Activated CD4-positive, alpha-beta memory T cell treated with anti-CD3 and anti-CD28 coated beads, Interleukin-2, amount 10 ng/mL, durations not matched to agents 7 days and 5 days (primary cell): ENCODE data around the gene WDR81. TPM values are rescaled to one million over a fixed set of nuclear protein-coding genes. Genes with fewer than 3 reads are reported as not detected.
"Not testable (repeated sequence)": the region's sequence is repeated elsewhere in the genome, so short reads cannot be mapped to it uniquely, and the experiment has no call there.

Experiments
- CTCF ChIA-PET: fragments of 350-600 bp; sonication (Branson Sonifier 250); formaldehyde crosslinking; loops from one replicate; lab custom pipeline; 2021; ENCODE audit warnings: antibody characterized with exemption, inconsistent platforms; lab: Charles Lee
- POLR2A ChIA-PET: fragments of 350-600 bp; sonication (Branson Sonifier 250); formaldehyde crosslinking; loops from one replicate; lab custom pipeline; 2021; ENCODE audit warnings: antibody characterized with exemption; lab: Charles Lee
- DNase-seq: peaks from one replicate; pipeline ENCODE4 v3.0.0-alpha.2; 2020
- H3K27ac Mint-ChIP-seq: one replicate; pipeline ENCODE4 v1.8.0; 2021; ENCODE audit warnings: mild to moderate bottlenecking, mixed read lengths
- H3K27me3 Mint-ChIP-seq: one replicate; pipeline ENCODE4 v1.8.0; 2021; ENCODE audit warnings: mixed read lengths
- H3K36me3 Mint-ChIP-seq: one replicate; pipeline ENCODE4 v1.8.0; 2021; ENCODE audit warnings: low read depth, mixed read lengths
- H3K4me1 Mint-ChIP-seq: one replicate; pipeline ENCODE4 v1.8.0; 2021; ENCODE audit warnings: mixed read lengths
- H3K4me3 Mint-ChIP-seq: one replicate; pipeline ENCODE4 v1.8.0; 2021; ENCODE audit warnings: mild to moderate bottlenecking, mixed read lengths
- H3K9me3 Mint-ChIP-seq: one replicate; pipeline ENCODE4 v1.8.0; 2021; ENCODE audit warnings: mixed read lengths
- total RNA-seq, 2 experiments: library from RNA; stranded (reverse); gene quantifications; one replicate each; pipeline ENCODE4 v1.2.3, GENCODE V29; 2021

WDR81 gene
- total RNA-seq, 2 experiments from 2014 or later = 33.3 to 35.1 TPM

DNA sequence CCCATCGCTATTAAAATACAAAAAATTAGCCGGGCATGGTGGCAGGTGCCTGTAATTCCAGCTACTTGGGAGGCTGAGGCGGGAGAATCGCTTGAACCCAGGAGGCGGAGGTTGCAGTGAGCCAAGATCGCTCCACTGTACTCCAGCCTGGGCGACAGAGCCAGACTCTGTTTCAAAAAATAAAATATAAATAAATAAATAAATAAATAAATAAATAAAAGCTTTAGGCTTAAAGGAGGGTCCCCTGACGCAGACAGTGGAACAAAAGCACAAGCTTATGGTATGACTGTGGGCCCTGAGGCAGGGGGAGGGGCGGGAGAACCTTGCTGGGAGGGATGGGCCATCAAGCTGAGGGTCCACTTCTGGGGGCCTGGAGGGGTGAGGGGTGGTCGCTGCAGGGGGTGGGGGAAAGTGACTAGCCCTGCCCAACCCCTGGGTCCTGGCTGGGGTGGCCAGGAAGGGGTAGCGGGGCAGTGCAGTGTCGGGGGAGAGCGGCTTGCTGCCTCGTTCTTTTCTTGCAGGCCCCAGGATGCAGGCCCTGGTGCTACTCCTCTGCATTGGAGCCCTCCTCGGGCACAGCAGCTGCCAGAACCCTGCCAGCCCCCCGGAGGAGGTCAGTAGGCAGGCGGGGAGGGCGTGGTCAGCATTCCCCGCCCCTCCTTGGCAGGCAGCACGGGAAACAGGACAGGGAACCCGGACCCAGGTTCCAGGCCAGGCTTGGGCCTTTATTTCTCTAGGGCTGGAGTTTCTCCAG lies 42.1 kb downstream of the WDR81 start:
- Mint-ChIP-seq H3K9me3 (no peaks in the 10 kb centered on the region), H3K4me1 (peaks cover 35% of the 10 kb centered on the region), H3K27ac (no peak overlapping the region), H3K4me3 (no peak overlapping the region), H3K27me3 (no peaks in the 10 kb centered on the region), H3K36me3 (peaks cover 2% of the 10 kb centered on the region)
- DNase-seq = no peak
- CTCF ChIA-PET = interaction anchor here (0.6 to 5.8 kb wide), 2 partner anchors 26 to 45 kb away, joined by 3 to 44 read pairs; no protein-coding TSS in a partner anchor
- POLR2A ChIA-PET = interaction anchor here (0.9 to 3.1 kb wide), 4 partner anchors 10 to 50 kb away, joined by 4 to 35 read pairs (median 8); partner anchors contain the start of gene WDR81

DNA sequence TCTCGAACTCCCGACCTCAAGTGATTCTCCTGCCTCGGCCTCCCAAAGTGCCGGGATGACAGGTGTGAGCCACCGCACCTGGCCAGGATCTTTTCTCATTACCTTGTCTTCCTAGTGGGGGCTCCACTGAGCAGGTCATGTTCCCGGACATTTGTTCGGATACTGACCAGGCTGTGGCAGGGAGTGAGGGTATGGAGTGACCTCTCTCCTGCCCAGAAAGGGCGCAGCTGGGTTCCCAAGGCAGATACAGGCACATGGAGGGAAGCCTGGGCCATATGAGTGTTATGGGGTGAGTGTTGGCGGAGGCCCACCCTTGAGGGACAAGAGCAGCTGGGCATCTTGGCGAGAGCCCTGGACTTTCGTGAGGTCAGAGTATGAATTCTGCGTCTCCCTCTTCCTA lies 42.9 kb downstream of the WDR81 start:
- Mint-ChIP-seq H3K9me3 (no peaks in the 10 kb centered on the region), H3K27ac (no peak overlapping the region), H3K36me3 (peaks cover 2% of the 10 kb centered on the region), H3K4me3 (no peak overlapping the region), H3K27me3 (no peaks in the 10 kb centered on the region), H3K4me1 (peaks cover 27% of the 10 kb centered on the region)
- ChIA-PET POLR2A (interaction anchor here (1.6 kb wide), 1 partner anchor 9 kb away, joined by 4 read pairs; no protein-coding TSS in a partner anchor), CTCF (no interaction called here)
- no peak for DNase-seq

DNA sequence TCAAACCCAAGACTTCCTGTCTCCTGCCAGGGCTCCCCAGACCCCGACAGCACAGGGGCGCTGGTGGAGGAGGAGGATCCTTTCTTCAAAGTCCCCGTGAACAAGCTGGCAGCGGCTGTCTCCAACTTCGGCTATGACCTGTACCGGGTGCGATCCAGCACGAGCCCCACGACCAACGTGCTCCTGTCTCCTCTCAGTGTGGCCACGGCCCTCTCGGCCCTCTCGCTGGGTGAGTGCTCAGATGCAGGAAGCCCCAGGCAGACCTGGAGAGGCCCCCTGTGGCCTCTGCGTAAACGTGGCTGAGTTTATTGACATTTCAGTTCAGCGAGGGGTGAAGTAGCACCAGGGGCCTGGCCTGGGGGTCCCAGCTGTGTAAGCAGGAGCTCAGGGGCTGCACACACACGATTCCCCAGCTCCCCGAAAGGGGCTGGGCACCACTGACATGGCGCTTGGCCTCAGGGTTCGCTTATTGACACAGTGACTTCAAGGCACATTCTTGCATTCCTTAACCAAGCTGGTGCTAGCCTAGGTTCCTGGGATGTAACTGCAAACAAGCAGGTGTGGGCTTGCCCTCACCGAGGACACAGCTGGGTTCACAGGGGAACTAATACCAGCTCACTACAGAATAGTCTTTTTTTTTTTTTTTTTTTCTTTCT lies 45.4 kb downstream of the WDR81 start:
- no peaks in the 10 kb centered on the region for H3K36me3 Mint-ChIP-seq
- no peaks in the 10 kb centered on the region for H3K27me3 Mint-ChIP-seq
- ChIA-PET POLR2A (interaction anchor here (1.1 to 1.7 kb wide), 2 partner anchors 30 to 53 kb away, joined by 5 to 8 read pairs; no protein-coding TSS in a partner anchor), CTCF (interaction anchor here (0.8 to 1.3 kb wide), 5 partner anchors 14 to 100 kb away, joined by 3 to 5 read pairs (median 3); no protein-coding TSS in a partner anchor)
- H3K4me1 Mint-ChIP-seq = peaks cover 10% of the 10 kb centered on the region
- H3K27ac Mint-ChIP-seq = no peak overlapping the region
- H3K4me3 Mint-ChIP-seq = no peak overlapping the region
- DNase-seq = no peak
- H3K9me3 Mint-ChIP-seq = no peaks in the 10 kb centered on the region

GRCh38 chr17:1773000-1773695 lies 48.6 kb downstream of the WDR81 start:
- H3K9me3 Mint-ChIP-seq, H3K4me1 Mint-ChIP-seq, DNase-seq, H3K27ac Mint-ChIP-seq, H3K36me3 Mint-ChIP-seq, H3K4me3 Mint-ChIP-seq, H3K27me3 Mint-ChIP-seq: not testable (repeated sequence)
- ChIA-PET CTCF (interaction anchor here (1.0 to 1.7 kb wide), 3 partner anchors 9 to 52 kb away, joined by 3 to 5 read pairs (median 3); no protein-coding TSS in a partner anchor), POLR2A (interaction anchor here (0.6 to 2.3 kb wide), 5 partner anchors 9 to 60 kb away, joined by 3 to 6 read pairs (median 4); partner anchors contain the start of gene SERPINF1)

DNA sequence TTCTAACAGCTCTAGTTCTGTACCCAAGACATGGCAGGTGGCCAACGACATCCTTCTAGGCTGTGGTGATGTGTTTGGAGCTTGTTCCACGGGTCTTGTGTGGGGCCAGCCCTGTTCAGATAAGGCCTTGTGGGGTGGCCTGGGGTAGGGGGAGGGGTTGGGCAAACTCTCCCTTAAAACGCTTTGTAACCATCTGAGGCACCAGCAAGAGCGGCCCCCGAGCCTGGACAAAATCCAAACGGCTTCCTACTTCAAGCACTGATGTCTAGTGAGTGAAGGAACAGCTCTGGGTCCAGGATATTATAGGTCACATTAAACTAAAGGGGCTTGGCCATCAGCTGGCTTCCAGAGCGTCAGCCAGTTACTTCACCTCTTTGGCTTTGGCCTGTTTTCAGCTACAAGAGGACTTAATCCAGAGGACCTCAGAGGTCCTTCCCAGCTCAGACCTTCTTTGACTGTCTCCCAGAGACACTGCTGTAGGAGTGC lies 49.2 kb downstream of the WDR81 start:
- ChIA-PET CTCF (interaction anchor here (1.0 to 1.4 kb wide), 2 partner anchors 9 to 10 kb away, joined by 3 to 5 read pairs; no protein-coding TSS in a partner anchor), POLR2A (interaction anchor here (0.6 to 2.3 kb wide), 4 partner anchors 9 to 60 kb away, joined by 3 to 6 read pairs (median 4); partner anchors contain the start of gene SERPINF1)
- Mint-ChIP-seq H3K4me1 (peaks cover 8% of the 10 kb centered on the region), H3K27me3 (no peaks in the 10 kb centered on the region), H3K9me3 (no peaks in the 10 kb centered on the region), H3K4me3 (no peak overlapping the region), H3K27ac (no peak overlapping the region), H3K36me3 (peaks cover 12% of the 10 kb centered on the region)
- DNase-seq = no peak

DNA sequence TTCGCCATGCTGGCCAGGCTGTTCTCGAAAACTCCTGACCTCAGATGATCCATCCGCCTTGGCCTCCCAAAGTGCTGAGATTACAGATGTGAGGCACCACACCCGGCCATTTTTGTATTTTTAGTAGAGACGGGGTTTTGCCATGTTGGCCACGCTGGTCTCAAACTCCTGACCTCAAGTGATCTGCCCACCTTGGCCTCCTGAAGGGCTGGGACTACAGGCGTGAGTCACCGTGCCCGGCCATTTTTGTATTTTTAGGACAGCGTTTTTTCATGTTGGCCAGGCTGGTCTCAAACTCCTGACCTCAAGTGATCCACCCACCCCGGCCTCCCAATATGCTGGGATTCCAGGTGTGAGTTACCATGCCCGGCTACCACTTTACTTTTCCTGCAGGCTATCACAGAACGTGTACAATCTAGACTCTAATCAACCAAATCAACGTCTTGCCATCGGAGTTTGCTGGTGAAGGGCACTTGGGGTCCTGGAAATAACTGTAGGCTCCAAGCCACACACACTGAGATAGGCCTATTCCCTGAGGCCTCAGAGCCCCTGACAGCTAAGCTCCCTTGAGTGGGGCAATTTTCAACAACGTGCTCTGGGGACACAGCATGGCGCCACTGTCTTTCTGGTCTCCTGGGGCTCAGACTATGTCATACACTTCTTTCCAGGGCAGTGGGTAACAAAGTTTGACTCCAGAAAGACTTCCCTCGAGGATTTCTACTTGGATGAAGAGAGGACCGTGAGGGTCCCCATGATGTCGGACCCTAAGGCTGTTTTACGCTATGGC lies 50.1 kb downstream of the WDR81 start:
- H3K4me3 Mint-ChIP-seq = no peak overlapping the region
- no peak for DNase-seq
- H3K27me3 Mint-ChIP-seq = no peaks in the 10 kb centered on the region
- ChIA-PET CTCF (interaction anchor here (1.4 kb wide), 1 partner anchor 10 kb away, joined by 5 read pairs; no protein-coding TSS in a partner anchor), POLR2A (interaction anchor here (1.0 to 1.4 kb wide), 2 partner anchors 10 to 12 kb away, joined by 4 read pairs; no protein-coding TSS in a partner anchor)
- H3K4me1 Mint-ChIP-seq = peaks cover 5% of the 10 kb centered on the region
- no peaks in the 10 kb centered on the region for H3K9me3 Mint-ChIP-seq
- peaks cover 15% of the 10 kb centered on the region for H3K36me3 Mint-ChIP-seq
- H3K27ac Mint-ChIP-seq = no peak overlapping the region

GRCh38 chr17:1776328-1776727 lies 51.8 kb downstream of the WDR81 start:
- ChIA-PET POLR2A (interaction anchor here (0.7 to 1.4 kb wide), 3 partner anchors 10 to 59 kb away, joined by 3 to 4 read pairs (median 4); no protein-coding TSS in a partner anchor), CTCF (no interaction called here)
- Mint-ChIP-seq H3K27ac (no peak overlapping the region), H3K4me3 (no peak overlapping the region), H3K36me3 (peaks cover 22% of the 10 kb centered on the region), H3K9me3 (no peaks in the 10 kb centered on the region), H3K4me1 (peaks cover 2% of the 10 kb centered on the region), H3K27me3 (no peaks in the 10 kb centered on the region)
- no peak for DNase-seq

- H3K4me1 Mint-ChIP-seq = peaks cover 2% of the 10 kb centered on the region
- no peaks in the 10 kb centered on the region for H3K9me3 Mint-ChIP-seq
- ChIA-PET POLR2A (interaction anchor here (0.7 to 1.4 kb wide), 3 partner anchors 10 to 60 kb away, joined by 3 to 4 read pairs (median 4); no protein-coding TSS in a partner anchor), CTCF (no interaction called here)
- H3K36me3 Mint-ChIP-seq = peaks cover 25% of the 10 kb centered on the region
- no peak for DNase-seq
- H3K4me3 Mint-ChIP-seq = no peak overlapping the region
- H3K27ac Mint-ChIP-seq = no peak overlapping the region
- H3K27me3 Mint-ChIP-seq = no peaks in the 10 kb centered on the region
Observed at GRCh38 chr17:1776857-1777256, 52.4 kb downstream of the WDR81 start.

GRCh38 chr17:1779571-1780131 lies 55.1 kb downstream of the WDR81 start:
- POLR2A ChIA-PET = no interaction called here
- peaks cover 5% of the 10 kb centered on the region for H3K4me1 Mint-ChIP-seq
- H3K4me3 Mint-ChIP-seq = no peak overlapping the region
- H3K9me3 Mint-ChIP-seq = no peaks in the 10 kb centered on the region
- no peaks in the 10 kb centered on the region for H3K27me3 Mint-ChIP-seq
- no peak for DNase-seq
- H3K36me3 Mint-ChIP-seq = peaks cover 52% of the 10 kb centered on the region
- CTCF ChIA-PET = interaction anchor here (1.1 to 1.4 kb wide), 2 partner anchors 15 to 62 kb away, joined by 4 to 5 read pairs; no protein-coding TSS in a partner anchor
- H3K27ac Mint-ChIP-seq = no peak overlapping the region

- peaks cover 59% of the 10 kb centered on the region for H3K36me3 Mint-ChIP-seq
- no peaks in the 10 kb centered on the region for H3K9me3 Mint-ChIP-seq
- H3K27me3 Mint-ChIP-seq = no peaks in the 10 kb centered on the region
- DNase-seq = no peak
- ChIA-PET CTCF (interaction anchor here (1.4 to 4.5 kb wide), 2 partner anchors 61 to 113 kb away, joined by 4 to 46 read pairs; no protein-coding TSS in a partner anchor), POLR2A (interaction anchor here (0.7 kb wide), 1 partner anchor 88 kb away, joined by 3 read pairs; no protein-coding TSS in a partner anchor)
- H3K4me1 Mint-ChIP-seq = peaks cover 5% of the 10 kb centered on the region
- H3K27ac Mint-ChIP-seq = no peak overlapping the region
- H3K4me3 Mint-ChIP-seq = no peak overlapping the region
Observed at GRCh38 chr17:1782171-1782567, 57.7 kb downstream of the WDR81 start.

- Mint-ChIP-seq H3K9me3 (no peaks in the 10 kb centered on the region), H3K27me3 (no peaks in the 10 kb centered on the region), H3K4me3 (no peak overlapping the region), H3K36me3 (peaks cover 62% of the 10 kb centered on the region), H3K4me1 (peaks cover 5% of the 10 kb centered on the region), H3K27ac (no peak overlapping the region)
- POLR2A ChIA-PET = interaction anchor here (0.8 to 1.7 kb wide), 6 partner anchors 19 to 114 kb away, joined by 3 to 10 read pairs (median 5); partner anchors contain the start of genes RPA1, SMYD4 and WDR81
- no peak for DNase-seq
- CTCF ChIA-PET = interaction anchor here (0.7 to 4.5 kb wide), 15 partner anchors 10 to 250 kb away, joined by 3 to 46 read pairs (median 3); no protein-coding TSS in a partner anchor
Observed at GRCh38 chr17:1783271-1783670, 58.8 kb downstream of the WDR81 start.
